HepG2 (cell line): Measurements from ENCODE around the gene RPL38. TPM values are rescaled to one million over a fixed set of nuclear protein-coding genes. Genes with fewer than 3 reads are reported as not detected.

ENCODE experiments used
- ATAC-seq: fragments of 200-7000 bp; cut with Tn5 transposase; 3 replicates; pipeline ENCODE4 v1.9.1; 2020; ENCODE audit warnings: mild to moderate bottlenecking, moderate library complexity
- BruUV-seq: library from RNA; stranded (reverse); fragments of 400-500 nt; replicated peaks from 2 replicates; lab custom pipeline; 2021; lab: Mats Ljungman, UMichigan
- CTCF ChIA-PET: fragments of 300-600 bp; formaldehyde crosslinking; extraction: SDS; loops from one replicate; lab custom pipeline; 2021; ENCODE audit warnings: low total read pairs, inconsistent platforms, low intra/inter-chr PET ratio; lab: Yijun Ruan, JAX
- POLR2A ChIA-PET: fragments of 350-600 bp; sonication (Branson Sonifier 250); formaldehyde crosslinking; loops from one replicate; lab custom pipeline; 2020; ENCODE audit warnings: antibody characterized with exemption, inconsistent platforms; lab: Yijun Ruan, JAX
- DNase-seq: peaks from one replicate; pipeline ENCODE4 v3.0.0-alpha.2; 2015; ENCODE audit warnings: low spot score
- FAIRE-seq: peaks from 3 replicates; lab custom pipeline; 2011; peaks lifted over from hg19 to GRCh38; lab: Jason Lieb, UNC
- H2AFZ ChIP-seq: one replicate; pipeline ENCODE4 v1.6.1; 2011; ENCODE audit warnings: low read length, inconsistent platforms
- H3K27ac ChIP-seq: fragments of 300-600 bp; 3 replicates; pipeline ENCODE4 v1.8.0; 2011; ENCODE audit warnings: mixed run types, mild to moderate bottlenecking, mixed read lengths, low read length, inconsistent platforms; ENCODE audit not compliant: insufficient read depth; ENCODE audit errors: extremely low read length
- H3K27me3 ChIP-seq, 2 experiments: fragments of 200-600 bp in 1 of 2; 2 replicates in 1 of 2; 3 replicates in 1 of 2; pipeline versions ENCODE4 v1.6.0 to v1.8.0; 2011; ENCODE audit warnings: low read length in 2 of 2, mild to moderate bottlenecking in 2 of 2, moderate library complexity in 2 of 2, inconsistent platforms in 1 of 2; ENCODE audit not compliant: insufficient read depth in 2 of 2, control insufficient read depth in 1 of 2
- H3K36me3 ChIP-seq, 2 experiments: fragments of 200-600 bp in 1 of 2; replicated peaks in 1 of 2; 2 replicates in 1 of 2; 3 replicates in 1 of 2; pipeline versions ENCODE4 v1.5.1 to v1.8.0; 2011; ENCODE audit warnings: low read length in 2 of 2, inconsistent platforms in 1 of 2; ENCODE audit not compliant: insufficient read depth in 2 of 2, control insufficient read depth in 1 of 2
- H3K4me1 ChIP-seq: 2 replicates; pipeline ENCODE4 v1.5.1; 2012; ENCODE audit warnings: low read length, inconsistent platforms; ENCODE audit not compliant: insufficient read depth
- H3K4me2 ChIP-seq: 2 replicates; pipeline ENCODE4 v1.6.0; 2011; ENCODE audit warnings: low read depth, low read length, inconsistent platforms
- H3K4me3 ChIP-seq, 3 experiments: fragments of 200-600 bp in 1 of 3; sonication (generic), shearing (Covaris generic) in 1 of 3; replicated peaks in 1 of 3; 2 replicates each; pipeline ENCODE4 v1.5.1; 2011 to 2016; ENCODE audit warnings: low read length in 3 of 3, inconsistent platforms in 2 of 3, low read depth in 2 of 3, mild to moderate bottlenecking in 2 of 3, control low read depth in 1 of 3, mixed read lengths in 1 of 3; ENCODE audit not compliant: insufficient read depth in 1 of 3
- H3K79me2 ChIP-seq: one replicate; pipeline ENCODE4 v1.6.1; 2011; ENCODE audit warnings: low read length, inconsistent platforms; ENCODE audit not compliant: insufficient read depth
- H3K9ac ChIP-seq: 2 replicates; pipeline ENCODE4 v1.6.0; 2011; ENCODE audit warnings: mild to moderate bottlenecking, low read depth, low read length, inconsistent platforms; ENCODE audit not compliant: insufficient read depth
- H3K9me3 ChIP-seq: 2 replicates; pipeline ENCODE4 v1.5.1; 2012; ENCODE audit warnings: mild to moderate bottlenecking, low read length
- H4K20me1 ChIP-seq: 2 replicates; pipeline ENCODE4 v1.6.0; 2011; ENCODE audit warnings: inconsistent platforms, mild to moderate bottlenecking, low read length, moderate library complexity; ENCODE audit not compliant: insufficient read depth
- CBX1 ChIP-seq: IDR thresholded peaks from one replicate; pipeline ENCODE4 v1.6.1; 2016; ENCODE audit warnings: antibody characterized with exemption, low read depth
- EEA1 ChIP-seq: sonication (generic); formaldehyde crosslinking; IDR thresholded peaks from 2 replicates; pipeline ENCODE4 v1.5.1; 2020; ENCODE audit warnings: mild to moderate bottlenecking, missing genetic modification reagents, borderline replicate concordance
- EED ChIP-seq: sonication (generic); formaldehyde crosslinking; IDR thresholded peaks from 2 replicates; pipeline ENCODE4 v1.5.0; 2020; ENCODE audit warnings: mild to moderate bottlenecking, missing genetic modification reagents
- ELF3 ChIP-seq: IDR thresholded peaks from 2 replicates; pipeline ENCODE4 v1.6.1; 2016; ENCODE audit warnings: missing genetic modification reagents, missing compliant biosample characterization
- GABPA ChIP-seq, 2 experiments: IDR thresholded peaks; 2 replicates each; pipeline ENCODE4 v1.6.1; 2011 to 2016; ENCODE audit warnings: low read depth in 2 of 2, low read length in 1 of 2, missing biosample characterization in 1 of 2, missing genetic modification characterization in 1 of 2
- HIC2 ChIP-seq: sonication (generic); formaldehyde crosslinking; IDR thresholded peaks from 2 replicates; pipeline ENCODE4 v1.9.0; 2022; ENCODE audit warnings: low read depth, missing genetic modification reagents
- KDM1A ChIP-seq: IDR thresholded peaks from 2 replicates; pipeline ENCODE4 v1.6.1; 2016; ENCODE audit warnings: missing compliant biosample characterization
- MBNL3 ChIP-seq: fragments of 250-450 bp; sonication (Bioruptor Pico); conservative IDR thresholded peaks from 2 replicates; pipeline ENCODE4 v1.8.0; 2022; ENCODE audit warnings: mild to moderate bottlenecking, inconsistent platforms
- RBAK ChIP-seq: sonication (generic); formaldehyde crosslinking; IDR thresholded peaks from 2 replicates; pipeline ENCODE4 v1.5.1; 2020; ENCODE audit warnings: mild to moderate bottlenecking, missing genetic modification reagents
- THAP7 ChIP-seq: sonication (generic); formaldehyde crosslinking; IDR thresholded peaks from 2 replicates; pipeline ENCODE4 v1.8.1; 2023; ENCODE audit warnings: mild to moderate bottlenecking, missing genetic modification reagents
- ZBTB1 ChIP-seq: sonication (generic); formaldehyde crosslinking; IDR thresholded peaks from 2 replicates; pipeline ENCODE4 v1.4.0; 2020; ENCODE audit warnings: missing genetic modification reagents, borderline replicate concordance
- ZFP36 ChIP-seq: fragments of 150-350 bp; IDR thresholded peaks from 2 replicates; pipeline ENCODE4 v1.6.1; 2018; ENCODE audit warnings: borderline replicate concordance, low read length, low read depth; ENCODE audit not compliant: partially characterized antibody
- ZMAT3 ChIP-seq: sonication (generic); formaldehyde crosslinking; conservative IDR thresholded peaks from 2 replicates; pipeline ENCODE4 v1.7.0; 2021; ENCODE audit warnings: missing genetic modification reagents
- ZNF281 ChIP-seq: sonication (generic); formaldehyde crosslinking; IDR thresholded peaks from 2 replicates; pipeline ENCODE4 v1.4.0; 2020; ENCODE audit warnings: missing genetic modification reagents, borderline replicate concordance
- ZNF331 ChIP-seq: sonication (generic); formaldehyde crosslinking; IDR thresholded peaks from 2 replicates; pipeline ENCODE4 v1.4.0; 2020; ENCODE audit warnings: missing genetic modification reagents
- ZNF546 ChIP-seq: sonication (generic); formaldehyde crosslinking; conservative IDR thresholded peaks from 2 replicates; pipeline ENCODE4 v1.8.1; 2023; ENCODE audit warnings: mild to moderate bottlenecking, missing genetic modification reagents
- ZNF75D ChIP-seq: sonication (generic); formaldehyde crosslinking; IDR thresholded peaks from 2 replicates; pipeline ENCODE4 v1.8.1; 2023; ENCODE audit warnings: missing genetic modification reagents, mild to moderate bottlenecking, borderline replicate concordance
- ZNF773 ChIP-seq: sonication (generic); formaldehyde crosslinking; IDR thresholded peaks from 2 replicates; pipeline ENCODE4 v1.4.0; 2020; ENCODE audit warnings: missing genetic modification reagents, borderline replicate concordance
- ZSCAN30 ChIP-seq: sonication (generic); formaldehyde crosslinking; IDR thresholded peaks from 2 replicates; pipeline ENCODE4 v1.5.0; 2020; ENCODE audit warnings: mild to moderate bottlenecking, missing genetic modification reagents
- WGBS: methylation state at CpG from one replicate; pipeline ENCODE4 v1.1.6; 2017; ENCODE audit warnings: low lambda C conversion rate; 5-methylcytosine and 5-hydroxymethylcytosine counted together
- in situ Hi-C: cut with HindIII; loops from 2 replicates; pipeline ENCODE4 v1.10.0; 2017; ENCODE audit warnings: low pct_unique_long_range_greater_than_20kb; ENCODE audit not compliant: extremely low pct_ligation_motif_present
- intact Hi-C: fragments of 100-400 bp; cut with micrococcal nuclease; formaldehyde crosslinking; loops from one replicate; pipeline ENCODE4 v1.10.0; 2022; ENCODE audit not compliant: unreplicated experiment
- polyA plus RNA-seq, 8 experiments: library from polyadenylated mRNA; depleted of rRNA in 3 of 8; stranded (reverse) in 7 of 8; unstranded in 1 of 8; fragments of >200 nt; fragmentation: Illumina TruSeq in 4 of 8; extraction: Trizol in 4 of 8; gene quantifications; 2 replicates each; pipeline versions ENCODE4 v1.2.1 to v1.2.3, GENCODE V29; 2011 to 2016; ENCODE audit warnings: low read depth in 4 of 8, missing spikeins in 1 of 8, mixed read lengths in 1 of 8; ENCODE audit not compliant: insufficient read depth in 1 of 8
- total RNA-seq, 5 experiments: library from RNA; depleted of rRNA; stranded (reverse); fragments of >200 nt; fragmentation: Illumina TruSeq; extraction: Trizol; gene quantifications; 2 replicates each; pipeline ENCODE4 v1.2.3, GENCODE V29; 2016; ENCODE audit warnings: low read depth in 1 of 5
- TF ChIP-seq, protein P1 (sequence below): sonication (generic); formaldehyde crosslinking; IDR thresholded peaks from 2 replicates; pipeline ENCODE4 v1.5.0; 2020; ENCODE audit warnings: missing genetic modification reagents

RPL38 gene
- total and polyA plus RNA-seq, 2 of the 13 experiments (the other 11 are each of a cell fraction or from before 2014, with no cell fraction given) = 2,370 to 2,372 TPM

DNA sequence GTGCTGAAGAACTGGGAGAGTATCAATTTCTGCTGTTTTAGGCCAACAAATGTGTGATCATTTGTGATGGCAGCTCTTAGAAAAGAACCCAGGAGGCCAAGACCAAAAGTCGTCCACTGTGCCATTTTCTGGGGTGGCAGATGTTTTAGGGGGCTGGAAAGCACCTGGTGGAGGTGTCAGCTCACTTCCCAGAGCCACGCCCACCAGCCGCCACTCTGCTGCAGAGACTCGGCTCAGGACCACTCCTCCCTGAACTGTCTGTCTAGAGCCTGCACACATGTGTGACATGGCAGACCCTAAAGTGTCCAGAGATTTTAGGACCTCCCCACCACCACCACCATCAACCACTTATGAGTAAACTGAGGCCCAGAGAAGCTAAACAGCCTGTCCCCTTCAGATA lies 23.9 kb upstream of the RPL38 start:
- WGBS = 0% methylated on average over 4 of the region's 4 CpGs
- peaks cover 7 to 65% of the 10 kb centered on the region in 2 experiments; a peak in 4 of 5 replicates for H3K27me3 ChIP-seq
- H3K9ac ChIP-seq = no peak overlapping the region
- H3K27ac ChIP-seq = no peak overlapping the region
- no peak for ATAC-seq
- in situ Hi-C loops = no loop called here
- H2AFZ ChIP-seq = no peak overlapping the region
- H3K4me2 ChIP-seq = no peak overlapping the region
- no peaks in the 10 kb centered on the region for H3K4me1 ChIP-seq
- ChIA-PET CTCF (no interaction called here), POLR2A (no interaction called here)
- no peak overlapping the region for H3K4me3 ChIP-seq
- H4K20me1 ChIP-seq = no peaks in the 10 kb centered on the region
- no TSS peak for BruUV-seq
- intact Hi-C loops = no loop called here
- H3K36me3 ChIP-seq = no peaks in the 10 kb centered on the region
- no peak for TF ChIP-seq KDM1A (CRISPR knock-in tag)
- no peak for TF ChIP-seq ELF3 (CRISPR knock-in tag)
- no peak for TF ChIP-seq HIC2 (CRISPR knock-in tag)
- no peak for TF ChIP-seq ZSCAN30 (CRISPR knock-in tag)
- TF ChIP-seq ZNF281 = no peak
- no peak for TF ChIP-seq ZNF546
- no peak for TF ChIP-seq ZNF75D (CRISPR knock-in tag)
- no peak for TF ChIP-seq GABPA (IDR thresholded peaks at IDR 0.05; ENCODE audit: low read depth, low read length)
- TF ChIP-seq GABPA (CRISPR knock-in tag; IDR thresholded peaks at IDR 0.05; ENCODE audit: low read depth) = no peak
- TF ChIP-seq EEA1 (CRISPR knock-in tag) = no peak
- TF ChIP-seq ZMAT3 = no peak
- no peak for TF ChIP-seq CBX1
- no peak for TF ChIP-seq ZNF331 (CRISPR knock-in tag)
- TF ChIP-seq ZBTB1 (CRISPR knock-in tag) = no peak
- no peak for TF ChIP-seq MBNL3 (CRISPR knock-in tag)
- no peak for TF ChIP-seq RBAK (CRISPR knock-in tag)
- no peak for TF ChIP-seq ZNF773 (CRISPR knock-in tag)
- no peak for TF ChIP-seq ZFP36
- no peak for TF ChIP-seq EED (CRISPR knock-in tag)
- TF ChIP-seq, protein P1, sequence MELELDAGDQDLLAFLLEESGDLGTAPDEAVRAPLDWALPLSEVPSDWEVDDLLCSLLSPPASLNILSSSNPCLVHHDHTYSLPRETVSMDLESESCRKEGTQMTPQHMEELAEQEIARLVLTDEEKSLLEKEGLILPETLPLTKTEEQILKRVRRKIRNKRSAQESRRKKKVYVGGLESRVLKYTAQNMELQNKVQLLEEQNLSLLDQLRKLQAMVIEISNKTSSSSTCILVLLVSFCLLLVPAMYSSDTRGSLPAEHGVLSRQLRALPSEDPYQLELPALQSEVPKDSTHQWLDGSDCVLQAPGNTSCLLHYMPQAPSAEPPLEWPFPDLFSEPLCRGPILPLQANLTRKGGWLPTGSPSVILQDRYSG (CRISPR knock-in tag) = no peak
- TF ChIP-seq THAP7 (CRISPR knock-in tag) = no peak
- no peak for DNase-seq
- H3K79me2 ChIP-seq = no peaks in the 10 kb centered on the region
- no peaks in the 10 kb centered on the region for H3K9me3 ChIP-seq
- FAIRE-seq = no peak
